ENCODE measurements around the gene SLC13A3.

Gene SLC13A3

GRCh38 chr20:46572153-46572552 is 79.1 kb downstream of the SLC13A3 start:
- Histone ChIP-seq H3K4me1 (ENCODE audit: control insufficient read depth, insufficient read depth, low read length, poor library complexity, severe bottlenecking) (no peaks in the 10 kb centered on the region), H3K36me3 (ENCODE audit: control insufficient read depth, insufficient read depth, low read length) (no peaks in the 10 kb centered on the region), H3K4me3 (ENCODE audit: insufficient read depth, low read depth, low read length, poor library complexity, severe bottlenecking) (no peak overlapping the region), H3K9me3 (ENCODE audit: control insufficient read depth, low read length) (no peaks in the 10 kb centered on the region), H3K27ac (ENCODE audit: insufficient read depth, low read length, poor library complexity, severe bottlenecking) (no peak overlapping the region), H3K27me3 (replicated peaks; ENCODE audit: control insufficient read depth, insufficient read depth, low read length, poor library complexity, severe bottlenecking) (no peaks in the 10 kb centered on the region)
- DNase-seq = no peak

GRCh38 chr20:46571418-46571817 is 79.8 kb downstream of the SLC13A3 start:
- H3K27ac ChIP-seq (ENCODE audit: insufficient read depth, low read length, poor library complexity, severe bottlenecking) = no peak overlapping the region

GRCh38 chr20:46570956-46571355 is 80.3 kb downstream of the SLC13A3 start:
- Histone ChIP-seq H3K9me3 (ENCODE audit: control insufficient read depth, low read length) (no peaks in the 10 kb centered on the region), H3K27ac (ENCODE audit: insufficient read depth, low read length, poor library complexity, severe bottlenecking) (no peak overlapping the region), H3K4me3 (ENCODE audit: insufficient read depth, low read depth, low read length, poor library complexity, severe bottlenecking) (no peak overlapping the region), H3K4me1 (ENCODE audit: control insufficient read depth, insufficient read depth, low read length, poor library complexity, severe bottlenecking) (no peaks in the 10 kb centered on the region), H3K27me3 (replicated peaks; ENCODE audit: control insufficient read depth, insufficient read depth, low read length, poor library complexity, severe bottlenecking) (peaks cover 5% of the 10 kb centered on the region), H3K36me3 (ENCODE audit: control insufficient read depth, insufficient read depth, low read length) (no peaks in the 10 kb centered on the region)
- DNase-seq = no peak

More at GRCh38 chr20:46571418-46571817, 79.8 kb downstream of the SLC13A3 start:
- Histone ChIP-seq H3K4me3 (ENCODE audit: insufficient read depth, low read depth, low read length, poor library complexity, severe bottlenecking) (no peak overlapping the region), H3K9me3 (ENCODE audit: control insufficient read depth, low read length) (no peaks in the 10 kb centered on the region), H3K4me1 (ENCODE audit: control insufficient read depth, insufficient read depth, low read length, poor library complexity, severe bottlenecking) (no peaks in the 10 kb centered on the region), H3K36me3 (ENCODE audit: control insufficient read depth, insufficient read depth, low read length) (no peaks in the 10 kb centered on the region), H3K27me3 (replicated peaks; ENCODE audit: control insufficient read depth, insufficient read depth, low read length, poor library complexity, severe bottlenecking) (peaks cover 1% of the 10 kb centered on the region)
- DNase-seq = no peak

GRCh38 chr20:46569961-46570360 is 81.3 kb downstream of the SLC13A3 start:
- Histone ChIP-seq H3K36me3 (ENCODE audit: control insufficient read depth, insufficient read depth, low read length) (no peaks in the 10 kb centered on the region), H3K27me3 (replicated peaks; ENCODE audit: control insufficient read depth, insufficient read depth, low read length, poor library complexity, severe bottlenecking) (peaks cover 5% of the 10 kb centered on the region), H3K4me1 (ENCODE audit: control insufficient read depth, insufficient read depth, low read length, poor library complexity, severe bottlenecking) (no peaks in the 10 kb centered on the region), H3K9me3 (ENCODE audit: control insufficient read depth, low read length) (no peaks in the 10 kb centered on the region), H3K4me3 (ENCODE audit: insufficient read depth, low read depth, low read length, poor library complexity, severe bottlenecking) (no peak overlapping the region), H3K27ac (ENCODE audit: insufficient read depth, low read length, poor library complexity, severe bottlenecking) (no peak overlapping the region)
- DNase-seq = no peak

GRCh38 chr20:46568570-46569129 is 82.6 kb downstream of the SLC13A3 start:
- Histone ChIP-seq H3K4me1 (ENCODE audit: control insufficient read depth, insufficient read depth, low read length, poor library complexity, severe bottlenecking) (no peaks in the 10 kb centered on the region), H3K36me3 (ENCODE audit: control insufficient read depth, insufficient read depth, low read length) (no peaks in the 10 kb centered on the region), H3K27me3 (replicated peaks; ENCODE audit: control insufficient read depth, insufficient read depth, low read length, poor library complexity, severe bottlenecking) (peaks cover 5% of the 10 kb centered on the region), H3K4me3 (ENCODE audit: insufficient read depth, low read depth, low read length, poor library complexity, severe bottlenecking) (no peak overlapping the region), H3K9me3 (ENCODE audit: control insufficient read depth, low read length) (no peaks in the 10 kb centered on the region), H3K27ac (ENCODE audit: insufficient read depth, low read length, poor library complexity, severe bottlenecking) (no peak overlapping the region)
- DNase-seq = no peak

GRCh38 chr20:46566125-46566524 is 85.1 kb downstream of the SLC13A3 start:
- Histone ChIP-seq H3K4me3 (ENCODE audit: insufficient read depth, low read depth, low read length, poor library complexity, severe bottlenecking) (no peak overlapping the region), H3K27me3 (replicated peaks; ENCODE audit: control insufficient read depth, insufficient read depth, low read length, poor library complexity, severe bottlenecking) (peaks cover 5% of the 10 kb centered on the region), H3K4me1 (ENCODE audit: control insufficient read depth, insufficient read depth, low read length, poor library complexity, severe bottlenecking) (peaks cover 7% of the 10 kb centered on the region), H3K9me3 (ENCODE audit: control insufficient read depth, low read length) (no peaks in the 10 kb centered on the region), H3K27ac (ENCODE audit: insufficient read depth, low read length, poor library complexity, severe bottlenecking) (no peak overlapping the region), H3K36me3 (ENCODE audit: control insufficient read depth, insufficient read depth, low read length) (no peaks in the 10 kb centered on the region)
- DNase-seq = no peak

- Histone ChIP-seq H3K27ac (ENCODE audit: insufficient read depth, low read length, poor library complexity, severe bottlenecking) (no peak overlapping the region), H3K27me3 (replicated peaks; ENCODE audit: control insufficient read depth, insufficient read depth, low read length, poor library complexity, severe bottlenecking) (peaks cover 5% of the 10 kb centered on the region), H3K4me1 (ENCODE audit: control insufficient read depth, insufficient read depth, low read length, poor library complexity, severe bottlenecking) (peaks cover 7% of the 10 kb centered on the region), H3K4me3 (ENCODE audit: insufficient read depth, low read depth, low read length, poor library complexity, severe bottlenecking) (no peak overlapping the region), H3K36me3 (ENCODE audit: control insufficient read depth, insufficient read depth, low read length) (no peaks in the 10 kb centered on the region), H3K9me3 (ENCODE audit: control insufficient read depth, low read length) (no peaks in the 10 kb centered on the region)
- DNase-seq = no peak
Observed at GRCh38 chr20:46564241-46564957, 86.9 kb downstream of the SLC13A3 start.

GRCh38 chr20:46563860-46564221 is 87.4 kb downstream of the SLC13A3 start:
- Histone ChIP-seq H3K27ac (ENCODE audit: insufficient read depth, low read length, poor library complexity, severe bottlenecking) (no peak overlapping the region), H3K4me3 (ENCODE audit: insufficient read depth, low read depth, low read length, poor library complexity, severe bottlenecking) (no peak overlapping the region), H3K27me3 (replicated peaks; ENCODE audit: control insufficient read depth, insufficient read depth, low read length, poor library complexity, severe bottlenecking) (peaks cover 5% of the 10 kb centered on the region), H3K4me1 (ENCODE audit: control insufficient read depth, insufficient read depth, low read length, poor library complexity, severe bottlenecking) (peaks cover 7% of the 10 kb centered on the region), H3K36me3 (ENCODE audit: control insufficient read depth, insufficient read depth, low read length) (no peaks in the 10 kb centered on the region), H3K9me3 (ENCODE audit: control insufficient read depth, low read length) (no peaks in the 10 kb centered on the region)
- no peak for DNase-seq

GRCh38 chr20:46563170-46563859 is 87.9 kb downstream of the SLC13A3 start:
- H3K27me3 ChIP-seq (replicated peaks; ENCODE audit: control insufficient read depth, insufficient read depth, low read length, poor library complexity, severe bottlenecking) = peaks cover 5% of the 10 kb centered on the region
- H3K36me3 ChIP-seq (ENCODE audit: control insufficient read depth, insufficient read depth, low read length) = no peaks in the 10 kb centered on the region
- DNase-seq = no peak
- H3K4me1 ChIP-seq (ENCODE audit: control insufficient read depth, insufficient read depth, low read length, poor library complexity, severe bottlenecking) = peaks cover 7% of the 10 kb centered on the region
- no peak overlapping the region for H3K4me3 ChIP-seq (ENCODE audit: insufficient read depth, low read depth, low read length, poor library complexity, severe bottlenecking)
- no peaks in the 10 kb centered on the region for H3K9me3 ChIP-seq (ENCODE audit: control insufficient read depth, low read length)
- no peak overlapping the region for H3K27ac ChIP-seq (ENCODE audit: insufficient read depth, low read length, poor library complexity, severe bottlenecking)

Data from effector memory CD4-positive, alpha-beta T cell (primary cell).